ENCODE results near the gene ZNF507.
"Not testable (repeated sequence)": the region's sequence is repeated elsewhere in the genome, so short reads cannot be mapped to it uniquely, and the experiment has no call there.

ZNF507 gene

DNA sequence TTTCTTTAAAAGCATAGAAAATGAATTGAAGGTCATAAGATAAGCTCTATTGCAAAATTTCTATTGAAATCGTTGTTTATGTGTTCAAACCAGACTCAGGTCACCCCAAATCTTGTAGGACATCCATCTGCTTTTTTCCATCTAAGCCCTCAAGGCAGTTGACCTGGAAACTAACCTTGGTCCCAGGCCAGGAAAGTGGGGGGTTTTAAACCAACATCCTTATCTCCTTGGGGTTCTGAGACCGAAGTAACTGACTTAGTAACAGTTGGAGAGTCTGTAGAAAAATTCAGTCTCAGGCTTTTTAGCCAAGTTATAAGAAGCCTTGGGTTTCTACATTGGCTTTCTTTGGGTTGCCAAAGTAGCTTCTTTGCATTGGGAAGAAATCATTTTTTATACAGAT, 23.4 kb downstream of the ZNF507 start:
- no peak for DNase-seq (ENCODE audit: low spot score)

DNA sequence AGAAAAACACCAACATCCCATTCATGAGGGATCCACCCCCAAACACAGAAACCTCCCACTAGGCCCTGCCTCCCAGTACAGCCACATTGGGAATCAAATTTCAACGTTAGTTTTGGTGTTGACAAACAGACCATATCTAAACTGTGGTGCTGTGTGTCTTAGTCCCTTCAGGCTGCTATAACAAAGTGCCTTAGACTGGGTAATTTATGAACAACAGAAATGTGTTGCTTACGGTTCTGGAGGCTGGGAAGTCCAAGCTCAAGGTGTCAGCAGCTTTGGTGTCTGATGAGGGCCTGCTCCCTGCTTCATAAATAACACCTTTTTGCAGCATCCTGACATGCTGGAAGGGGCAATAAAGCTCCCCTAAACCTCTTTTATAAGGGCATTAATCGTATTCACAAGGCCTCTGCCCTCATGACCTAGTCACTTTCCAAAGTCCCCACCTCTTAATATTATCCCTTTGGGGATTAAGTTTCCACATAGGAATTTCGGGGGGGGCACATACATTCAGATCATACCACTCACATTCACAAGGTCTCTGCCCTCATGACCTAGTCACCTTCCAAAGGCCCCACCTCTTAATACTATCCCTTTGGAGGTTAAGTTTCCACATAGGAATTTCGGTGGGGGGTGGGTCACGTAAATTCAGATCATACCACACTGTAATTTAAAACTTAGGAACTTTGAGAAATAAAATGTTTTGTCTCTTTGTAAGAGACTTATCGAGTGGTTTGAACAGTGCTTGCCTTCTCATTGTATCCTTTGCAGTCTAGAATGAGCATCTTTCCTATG, 27.5 kb downstream of the ZNF507 start:
- DNase-seq (ENCODE audit: low spot score) = no peak

DNA sequence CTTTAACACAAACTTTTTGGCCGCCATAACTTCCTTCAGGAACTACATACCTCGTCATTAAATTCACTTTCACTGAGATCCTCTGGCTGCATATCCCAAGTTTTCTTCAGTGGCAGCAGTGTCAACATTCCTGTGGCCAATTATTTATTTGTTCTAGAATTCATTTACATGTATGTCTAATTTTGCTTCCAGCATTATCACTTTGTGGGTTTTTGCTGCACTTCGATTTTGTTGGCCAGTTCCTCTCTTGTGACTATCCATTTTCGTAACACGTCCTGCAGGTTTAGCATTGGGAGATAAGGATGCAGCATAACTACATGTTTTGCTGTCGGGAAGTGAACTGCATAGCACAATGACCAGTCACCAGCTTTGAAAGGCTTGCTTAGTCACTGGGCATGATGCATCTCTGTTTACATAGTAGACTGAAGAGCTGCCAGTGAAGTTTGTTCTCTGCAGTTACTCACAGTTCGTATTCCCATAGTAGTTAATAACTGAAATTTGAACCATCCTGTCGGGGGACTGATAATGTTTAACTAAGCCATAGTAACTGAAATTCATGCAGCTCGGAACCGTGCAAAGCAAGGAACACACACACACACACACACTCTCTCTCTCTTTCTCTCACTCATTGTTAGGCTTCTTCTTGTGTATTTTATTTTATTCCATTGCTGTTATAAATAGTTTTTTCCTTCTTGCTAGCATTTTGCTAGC, 28.3 kb downstream of the ZNF507 start:
- peak; percentile 89 for DNase-seq (ENCODE audit: low spot score)

DNA sequence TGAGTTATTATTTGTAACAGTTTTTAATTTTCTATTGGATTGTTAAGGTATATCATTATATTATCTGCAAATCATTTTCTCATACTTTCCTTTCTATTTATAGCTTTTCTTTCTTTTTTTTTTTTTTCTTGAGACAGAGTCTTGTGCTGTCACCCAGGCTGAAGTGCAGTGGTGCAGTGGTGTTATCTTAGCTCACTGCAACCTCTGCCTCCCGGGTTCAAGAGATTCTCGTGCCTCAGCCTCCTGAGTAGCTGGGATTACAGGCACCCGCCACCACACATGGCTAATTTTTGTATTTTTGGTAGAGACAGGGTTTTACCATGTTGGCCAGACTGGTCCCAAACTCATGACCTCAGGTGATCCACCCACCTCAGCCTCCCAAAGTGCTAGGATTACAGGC, 29.0 kb downstream of the ZNF507 start:
- DNase-seq (ENCODE audit: low spot score) = not testable (repeated sequence)

DNA sequence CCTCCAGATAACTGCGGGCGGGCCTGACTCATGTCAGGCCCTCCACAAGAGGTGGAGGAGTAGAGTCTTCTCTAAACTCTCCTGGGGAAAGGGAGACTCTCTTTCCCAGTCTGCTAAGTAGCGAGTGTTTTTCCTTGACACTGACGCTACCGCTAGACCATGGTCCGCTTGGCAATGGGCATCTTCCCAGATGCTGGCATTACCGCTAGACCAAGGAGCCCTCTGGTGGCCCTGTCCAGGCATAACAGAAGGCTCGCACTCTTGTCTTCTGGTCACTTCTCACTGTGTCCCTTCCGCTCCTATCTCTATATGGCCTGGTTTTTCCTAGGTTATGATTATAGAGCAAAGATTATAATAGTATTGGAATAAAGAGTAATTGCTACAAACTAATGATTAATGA, 31.7 kb downstream of the ZNF507 start:
- DNase-seq (ENCODE audit: low spot score) = not testable (repeated sequence)

DNA sequence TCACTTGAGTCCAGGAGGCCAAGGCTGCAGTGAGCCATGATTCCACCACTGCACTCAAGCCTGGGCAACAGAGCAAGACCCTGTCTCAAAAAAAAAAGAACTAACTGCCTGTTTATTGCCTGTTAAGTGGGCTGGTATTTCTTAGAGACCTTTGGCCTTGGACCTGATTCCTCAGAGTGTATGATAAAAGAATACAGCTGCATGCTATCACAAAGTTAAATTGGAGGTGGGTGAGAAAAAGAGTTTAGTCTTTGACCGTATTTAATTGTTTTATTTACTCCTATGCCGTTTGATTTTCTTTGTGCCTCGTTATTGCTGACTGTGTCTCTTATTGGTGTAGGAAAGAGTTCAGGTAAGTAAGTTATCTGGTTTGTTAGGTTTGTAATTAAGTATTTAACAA, 34.9 kb downstream of the ZNF507 start:
- no peak for DNase-seq (ENCODE audit: low spot score)

DNA sequence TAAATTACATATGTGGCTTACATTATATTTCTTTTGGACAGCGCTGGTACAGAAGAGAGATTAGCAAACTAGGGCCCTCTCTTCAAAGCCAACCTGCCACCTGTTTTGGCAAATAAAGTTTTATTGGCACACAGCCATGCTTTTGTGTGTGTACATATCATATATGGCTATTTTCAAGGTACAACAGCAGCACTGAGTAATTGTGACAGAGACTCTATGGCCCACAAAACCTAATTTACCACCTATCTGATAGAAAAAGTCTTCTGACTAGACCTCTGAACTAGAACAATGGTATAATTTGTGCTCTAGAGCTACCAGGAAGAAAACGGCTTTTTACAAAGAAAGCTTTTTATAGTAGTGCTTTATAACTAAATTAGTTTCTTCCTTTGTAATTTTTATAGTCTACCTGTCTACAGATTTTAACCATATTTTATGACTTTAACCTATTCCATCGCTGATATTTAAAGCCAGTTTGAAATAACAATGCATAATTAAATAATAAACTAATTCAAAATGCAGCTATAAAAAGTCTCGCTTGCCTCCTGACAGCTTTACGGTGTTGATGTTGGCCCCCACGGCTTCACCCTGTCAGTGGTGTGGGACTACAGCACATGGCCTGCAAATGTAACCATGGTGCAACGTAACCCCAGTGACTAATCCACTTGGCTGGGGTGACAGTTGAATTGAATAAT, 42.4 kb downstream of the ZNF507 start:
- DNase-seq (ENCODE audit: low spot score) = peak; percentile 76

DNA sequence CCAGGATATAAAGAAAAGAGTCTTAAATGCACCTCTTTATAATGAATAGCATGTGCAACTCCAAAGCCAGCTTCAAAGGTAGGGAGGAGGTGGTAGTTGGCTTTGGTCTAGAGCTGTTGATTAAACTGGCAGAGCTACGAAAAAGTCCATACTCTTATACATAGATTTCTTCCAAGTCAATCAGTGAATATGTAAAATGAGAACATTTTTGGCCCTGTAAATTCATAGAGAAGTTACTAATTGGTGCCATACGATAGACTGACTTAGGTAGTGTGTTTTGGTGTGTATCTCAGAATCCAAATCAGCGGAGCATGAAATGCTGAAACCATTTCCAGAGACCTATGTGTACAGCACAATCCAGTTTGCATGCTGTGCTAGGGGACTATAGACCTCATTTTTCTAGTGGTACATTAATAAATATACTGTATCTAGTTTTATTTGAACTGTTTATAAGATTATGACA, 43.0 kb downstream of the ZNF507 start:
- no peak for DNase-seq (ENCODE audit: low spot score)

DNA sequence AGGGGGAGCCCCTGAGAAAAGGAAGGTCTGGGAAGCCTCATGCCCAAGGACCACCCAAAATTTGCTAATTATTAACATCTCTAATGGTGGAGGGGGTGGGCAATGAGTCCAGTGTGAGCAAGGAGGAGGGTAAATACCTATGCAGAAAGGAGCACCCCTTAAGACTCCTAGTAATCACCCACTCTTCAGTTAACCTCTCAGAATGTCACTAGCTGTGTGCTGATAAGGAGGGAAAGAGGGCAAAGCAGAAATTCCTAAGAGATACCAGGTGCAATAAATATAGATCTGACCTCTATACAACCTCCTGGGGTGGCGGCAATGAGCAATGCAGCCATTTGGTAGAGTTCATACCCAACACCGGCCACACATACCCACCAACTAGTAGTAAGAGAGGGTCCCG, 47.5 kb downstream of the ZNF507 start:
- no peak for DNase-seq (ENCODE audit: low spot score)

DNA sequence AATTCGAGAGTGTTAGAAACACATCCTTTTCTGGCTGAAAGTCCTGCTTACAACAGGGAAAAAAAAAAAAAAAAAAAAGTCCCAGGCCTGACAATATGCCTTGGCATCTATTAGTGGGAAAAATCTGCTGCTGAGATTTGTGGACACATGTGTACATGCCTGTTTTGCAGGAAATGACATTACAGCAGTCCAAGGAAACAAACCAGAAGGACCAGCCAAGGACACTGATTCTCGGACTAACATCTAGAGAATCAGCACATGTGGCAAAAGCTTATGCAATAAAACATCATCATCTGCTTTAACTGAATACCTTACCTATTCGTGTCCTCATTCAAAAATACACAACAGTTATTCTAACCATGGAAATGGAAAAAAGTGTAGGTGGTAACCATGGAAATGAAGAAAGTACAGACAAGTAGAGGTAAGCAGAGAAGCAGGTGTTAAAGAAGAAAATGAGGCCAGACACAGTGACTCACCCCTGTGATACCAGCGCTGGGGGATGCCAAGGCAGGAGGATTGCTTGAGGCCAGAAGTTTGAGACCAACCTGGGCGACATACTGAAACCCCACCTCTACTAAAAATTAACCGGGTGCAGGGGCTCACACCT, 50.7 kb downstream of the ZNF507 start:
- DNase-seq (ENCODE audit: low spot score) = no peak

DNA sequence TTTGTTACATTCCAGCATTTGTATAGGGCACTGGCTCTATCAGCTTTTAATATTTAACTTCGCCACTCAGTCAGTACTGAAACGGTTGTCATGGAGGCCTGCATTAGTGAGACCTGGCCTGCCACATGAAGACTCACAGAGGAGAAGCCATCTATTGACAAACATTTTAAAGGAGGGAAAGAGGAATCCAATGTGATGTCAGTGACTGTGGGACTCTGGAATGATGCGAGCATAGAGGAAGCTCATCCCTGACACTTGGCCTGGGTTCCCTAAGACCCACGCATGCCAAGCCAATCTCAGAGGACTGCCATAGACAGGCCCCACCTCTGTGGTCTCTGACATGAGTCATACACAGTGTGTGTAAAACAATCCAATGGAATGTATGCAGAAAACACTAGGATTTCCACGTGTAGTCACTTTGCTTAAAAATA, 52.3 kb downstream of the ZNF507 start:
- DNase-seq (ENCODE audit: low spot score) = peak; percentile 89

DNA sequence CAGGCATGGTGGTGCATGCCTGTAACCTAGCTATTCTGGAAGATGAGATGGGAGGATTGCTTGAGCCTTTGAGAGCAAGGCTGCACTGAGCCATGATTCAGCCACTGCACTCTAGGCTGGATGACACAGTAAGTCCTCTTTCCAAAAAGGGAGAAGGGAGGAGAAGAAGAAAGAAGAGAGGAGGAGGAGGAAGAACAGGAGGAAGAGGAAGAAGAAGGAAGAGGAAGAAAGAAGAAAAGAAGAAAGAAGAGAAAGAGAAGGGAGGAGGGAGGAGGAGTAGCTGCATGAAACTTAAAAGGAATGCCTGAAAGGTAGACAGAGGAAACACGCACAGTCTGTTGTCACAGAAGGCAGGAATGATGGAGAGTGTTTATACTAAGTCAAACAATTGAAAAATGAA, 56.6 kb downstream of the ZNF507 start:
- DNase-seq (ENCODE audit: low spot score) = no peak

DNA sequence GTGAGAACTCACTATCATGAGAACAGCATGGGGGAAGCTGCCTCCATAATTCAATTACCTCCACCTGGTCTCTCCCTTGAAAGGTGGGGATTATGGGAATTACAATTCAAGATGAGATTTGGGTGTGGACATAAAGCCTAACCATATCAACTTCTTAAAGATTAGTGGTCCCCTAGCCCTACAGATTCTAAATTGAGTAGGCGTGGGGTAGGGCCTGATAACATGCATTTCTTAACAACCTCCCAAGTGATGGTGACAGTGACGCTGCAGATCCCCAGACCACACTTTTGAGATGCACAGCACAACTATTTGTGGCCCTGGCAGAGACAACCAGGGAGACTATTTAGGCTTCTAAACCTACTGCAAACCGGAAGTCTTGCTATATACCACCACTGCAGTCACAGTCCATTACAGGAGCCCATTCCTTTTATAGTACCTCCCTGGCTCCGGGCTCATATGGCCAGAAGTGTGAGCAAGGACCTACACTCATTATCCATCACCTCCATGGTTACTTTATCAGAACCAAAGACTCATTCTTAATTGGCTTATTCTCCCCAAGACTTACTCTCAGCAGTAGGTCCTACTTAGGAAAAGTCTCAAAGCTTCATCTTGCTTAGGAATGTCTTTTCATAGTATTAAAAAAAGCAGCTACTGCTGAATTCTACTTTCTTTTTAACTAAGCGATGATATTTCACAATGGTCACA, 58.0 kb downstream of the ZNF507 start:
- DNase-seq (ENCODE audit: low spot score) = no peak

DNA sequence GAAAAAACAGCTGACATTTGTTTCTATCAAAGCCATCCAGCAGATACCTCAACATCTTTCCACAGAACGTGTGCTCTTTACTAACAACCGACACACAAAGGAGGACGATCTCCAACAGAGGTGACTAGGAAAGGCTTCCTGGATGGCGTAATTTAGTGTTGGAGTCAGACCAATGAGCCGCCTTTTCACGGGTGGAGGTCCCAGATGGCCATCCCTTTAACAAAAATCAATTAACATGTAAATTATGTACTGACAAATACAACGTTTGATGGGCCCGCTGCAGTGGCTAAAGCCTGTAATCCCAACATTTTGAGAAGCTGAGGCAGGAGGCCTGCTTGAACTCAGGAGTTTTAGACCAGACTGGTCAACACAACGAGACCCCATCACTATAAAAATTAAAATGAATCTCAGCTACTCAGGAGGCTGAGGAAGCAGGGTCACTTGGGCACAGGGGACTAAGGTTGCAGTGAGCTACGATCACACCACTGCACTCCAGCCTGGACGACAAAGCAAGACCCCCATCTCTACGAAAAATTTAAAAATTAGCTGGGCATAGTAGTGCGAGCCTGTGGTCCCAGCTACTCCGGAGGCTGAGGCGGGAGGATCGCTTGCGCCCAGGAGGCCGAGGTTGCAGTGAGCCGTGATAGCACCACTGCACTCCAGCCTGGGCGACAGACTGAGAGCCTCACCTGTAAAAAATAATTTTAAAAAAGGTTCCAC, 59.0 kb downstream of the ZNF507 start:
- DNase-seq (ENCODE audit: low spot score) = no peak

DNA sequence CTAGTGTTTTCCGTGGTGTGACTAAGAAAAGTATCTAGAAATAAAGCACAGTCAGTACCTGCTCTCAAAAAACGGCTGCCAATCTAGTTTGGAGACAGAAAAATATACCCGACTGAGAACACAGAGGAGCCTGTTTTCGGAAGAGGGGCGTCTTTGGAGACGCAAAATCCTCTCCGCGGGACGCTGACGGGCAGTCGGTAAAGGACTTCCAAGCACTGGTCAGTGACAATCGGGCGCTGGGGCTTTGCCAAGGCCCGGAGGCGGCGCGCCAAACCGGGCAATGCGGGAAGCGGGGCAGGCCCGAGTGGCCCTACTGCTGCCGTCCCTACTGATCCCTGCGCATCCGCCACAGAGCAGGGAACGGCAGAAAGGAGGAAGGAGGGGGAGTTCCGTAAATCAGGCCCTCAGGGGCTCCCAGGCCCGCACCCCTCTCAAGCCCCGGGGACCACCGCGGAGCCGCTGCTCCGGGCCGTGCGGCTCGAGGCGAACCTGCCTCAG, 59.6 kb downstream of the ZNF507 start:
- DNase-seq (ENCODE audit: low spot score) = peak; percentile 75

DNA sequence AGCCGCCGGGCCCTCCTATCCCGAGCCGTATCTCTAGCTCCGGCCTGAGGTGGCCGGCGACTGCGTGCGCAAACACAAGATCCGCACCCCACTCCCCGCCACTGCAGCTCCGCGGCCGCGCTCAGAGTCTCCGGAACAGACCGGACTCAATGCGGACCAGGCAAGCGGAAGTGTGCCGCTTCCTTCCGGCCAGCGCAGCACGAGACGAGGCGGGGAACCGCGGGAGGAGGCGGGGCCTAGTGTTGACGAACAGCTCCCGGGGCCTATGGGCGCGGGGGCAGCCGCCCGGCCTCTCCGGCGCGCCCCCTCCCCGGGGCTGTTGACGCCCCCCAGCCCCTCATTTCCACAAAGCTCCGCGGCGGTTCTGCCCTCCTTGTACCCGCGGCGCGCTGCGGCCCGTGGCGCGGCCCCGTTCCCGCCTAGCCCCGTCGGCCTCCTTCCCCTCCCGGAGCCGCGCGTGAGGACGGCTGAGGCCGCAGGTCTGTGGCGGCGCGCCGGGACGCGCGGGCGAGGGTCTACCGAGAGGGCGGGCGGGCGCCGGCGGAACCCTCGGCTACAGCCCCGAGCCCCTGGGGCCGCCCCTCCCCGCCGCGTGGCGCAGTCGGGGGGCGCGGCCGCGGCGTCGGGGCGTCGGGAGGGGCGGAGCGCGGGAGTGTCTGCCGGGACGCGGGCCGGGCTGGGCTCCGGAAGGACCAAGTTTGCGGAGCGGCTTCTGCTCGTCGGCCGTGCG, 60.2 kb downstream of the ZNF507 start, which contains the start of gene DPY19L3:
Gene DPY19L3 (plus strand): TSS at position 340 of the 730 bp plus-strand sequence. CDS start 2,484 bp downstream, outside the sequence.
- DNase-seq (ENCODE audit: low spot score) = peak; percentile 98

DNA sequence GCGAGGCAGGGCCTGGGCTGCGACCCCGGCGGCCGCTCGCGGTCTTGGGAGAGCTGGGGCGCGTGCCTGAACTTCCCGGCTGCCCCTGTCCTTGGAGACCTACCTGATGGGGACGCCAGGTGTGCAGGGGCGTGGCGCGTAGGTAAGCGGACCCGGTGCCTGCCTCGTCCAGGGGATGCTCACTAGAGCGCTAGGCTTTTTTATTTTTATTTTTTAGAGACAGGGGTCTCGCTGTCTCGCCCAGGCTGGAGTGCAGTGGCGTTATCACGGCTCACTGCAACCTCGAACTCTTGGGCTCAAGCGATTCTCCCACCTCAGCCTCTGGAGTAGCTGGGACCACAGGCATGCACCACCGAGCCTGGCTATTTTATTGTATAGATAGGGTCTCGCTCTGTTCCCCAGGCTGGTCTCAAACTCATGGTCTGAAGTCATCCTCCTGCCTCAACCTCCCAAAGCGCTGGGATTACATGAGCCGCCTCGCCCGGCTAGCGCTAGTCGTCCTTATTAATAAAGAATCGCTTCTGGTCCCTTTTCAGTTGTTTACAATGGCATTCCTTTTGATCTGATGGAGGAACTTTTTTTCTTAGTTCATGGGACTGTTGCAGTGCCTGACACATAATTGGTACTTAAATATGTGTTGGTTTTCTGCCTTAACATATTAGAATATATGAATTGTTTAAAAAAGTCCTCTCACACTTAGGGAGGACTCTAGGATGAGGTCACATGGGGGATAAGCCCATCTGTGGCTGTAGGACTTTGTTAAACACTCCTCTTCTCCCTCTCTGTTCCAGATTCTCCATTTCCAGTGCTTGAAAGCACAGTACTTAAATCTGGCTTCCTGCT, 61.0 kb downstream of the ZNF507 start:
- DNase-seq (ENCODE audit: low spot score) = no peak

DNA sequence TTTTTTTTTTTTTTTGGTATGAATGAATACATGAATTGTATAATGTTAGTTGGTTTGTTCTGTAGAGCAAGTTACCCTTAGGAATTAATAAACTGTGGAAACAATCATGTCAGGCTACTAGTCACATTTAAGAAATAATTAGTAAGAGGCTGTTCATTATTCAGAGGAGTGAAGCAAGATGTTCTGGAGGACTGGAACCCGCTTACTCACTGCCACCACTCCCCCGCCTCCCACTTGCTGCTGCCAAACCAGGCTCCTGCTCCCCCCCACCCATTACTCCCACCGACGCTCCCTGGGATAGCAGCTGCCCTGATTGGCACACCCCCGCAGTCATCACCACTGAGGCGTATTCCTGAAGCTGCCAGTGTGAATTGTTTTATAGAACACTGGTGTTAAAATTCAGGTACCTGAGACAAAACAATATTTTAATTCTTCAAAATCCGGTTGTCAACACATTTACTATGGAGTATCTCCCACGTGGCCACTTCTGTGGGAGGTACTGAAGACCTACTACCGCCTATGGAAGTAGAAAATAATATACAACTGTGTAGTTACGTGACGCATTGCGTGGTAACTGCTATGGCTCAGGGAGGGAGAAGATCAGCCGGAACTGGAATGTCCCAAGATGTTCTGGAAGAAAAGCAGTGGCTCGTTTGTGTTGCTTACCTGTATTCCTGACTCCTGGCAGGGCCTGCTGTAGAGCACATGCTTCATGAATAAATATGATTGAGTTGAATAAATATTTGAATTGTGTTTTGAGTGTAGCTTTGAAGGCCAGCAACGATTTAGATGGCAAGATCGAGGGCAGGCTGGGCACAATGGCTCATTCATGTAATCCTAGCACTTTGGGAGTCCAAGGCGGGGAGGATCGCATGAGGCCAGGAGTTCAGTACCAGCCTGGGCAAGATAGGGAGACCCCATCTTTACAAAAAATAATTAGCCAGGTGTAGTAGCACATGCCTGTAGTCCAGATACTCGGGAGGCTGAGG, 61.9 kb downstream of the ZNF507 start:
- peak; percentile 71 for DNase-seq (ENCODE audit: low spot score)
